B cell (primary cell): Measurements from ENCODE around the gene AUTS2. TPM values are rescaled to one million over a fixed set of nuclear protein-coding genes. Genes with fewer than 3 reads are reported as not detected.

Experiments
- ATAC-seq: fragments of 200-7000 bp; cut with Tn5 transposase; one replicate; pipeline ENCODE4 v1.10.0; 2021; ENCODE audit warnings: low read depth, mild to moderate bottlenecking, moderate number of reproducible peaks, moderate library complexity
- CTCF ChIA-PET: fragments of 350-600 bp; sonication (Branson Sonifier 250); formaldehyde crosslinking; loops from one replicate; lab custom pipeline; 2021; ENCODE audit warnings: antibody characterized with exemption, inconsistent platforms; lab: Charles Lee
- POLR2A ChIA-PET: fragments of 350-600 bp; sonication (Branson Sonifier 250); formaldehyde crosslinking; loops from one replicate; lab custom pipeline; 2021; ENCODE audit warnings: antibody characterized with exemption; lab: Charles Lee
- DNase-seq: peaks from one replicate; pipeline ENCODE4 v3.0.0; 2013
- H2AFZ ChIP-seq: 2 replicates; pipeline ENCODE4 v1.6.1; 2012; ENCODE audit warnings: mild to moderate bottlenecking, low read depth, low read length; ENCODE audit not compliant: insufficient read depth, poor library complexity, severe bottlenecking
- H3K27ac ChIP-seq, 2 donors: 1 replicate in 1 of 2; 2 replicates in 1 of 2; pipeline ENCODE4 v1.5.1; 2012 to 2013; ENCODE audit warnings: low read length in 2 of 2, mild to moderate bottlenecking in 2 of 2, moderate library complexity in 1 of 2
- H3K27me3 ChIP-seq, 4 experiments: fragments of 200-600 bp in 1 of 4; sonication (generic) in 1 of 4; replicated peaks in 1 of 4; 1 replicate in 2 of 4; 2 replicates in 2 of 4; pipeline versions ENCODE4 v1.6.1 to v1.7.0; 2013 to 2016; ENCODE audit warnings: low read length in 3 of 4, mild to moderate bottlenecking in 2 of 4, mixed read lengths in 1 of 4, moderate library complexity in 1 of 4; ENCODE audit not compliant: insufficient read depth in 4 of 4, control insufficient read depth in 3 of 4; ENCODE audit errors: control extremely low read depth in 1 of 4
- H3K36me3 ChIP-seq, 2 experiments: replicated peaks in 1 of 2; 1 replicate in 1 of 2; 2 replicates in 1 of 2; pipeline versions ENCODE4 v1.6.1 to v1.7.1; 2013; ENCODE audit warnings: low read length in 1 of 2; ENCODE audit not compliant: insufficient read depth in 2 of 2, control insufficient read depth in 1 of 2; ENCODE audit errors: control extremely low read depth in 1 of 2, extremely low read depth in 1 of 2
- H3K4me1 ChIP-seq, 2 donors: fragments of 200-600 bp in 1 of 2; sonication (generic) in 1 of 2; 1 replicate in 1 of 2; 2 replicates in 1 of 2; pipeline versions ENCODE4 v1.5.1 to v1.6.1; 2013 to 2017; ENCODE audit warnings: low read length in 2 of 2; ENCODE audit not compliant: control insufficient read depth in 2 of 2, insufficient read depth in 2 of 2
- H3K4me2 ChIP-seq: replicated peaks from 2 replicates; pipeline ENCODE3; 2012; ENCODE audit warnings: mild to moderate bottlenecking, low read depth, low read length; ENCODE audit not compliant: poor library complexity, severe bottlenecking
- H3K4me3 ChIP-seq, 5 experiments: fragments of 200-600 bp in 1 of 5; sonication (generic) in 1 of 5; 1 replicate in 3 of 5; 2 replicates in 2 of 5; pipeline versions ENCODE4 v1.5.1 to v1.7.0; 2011 to 2016; ENCODE audit warnings: low read length in 4 of 5, mild to moderate bottlenecking in 4 of 5, low read depth in 2 of 5, control low read depth in 1 of 5, moderate library complexity in 1 of 5; ENCODE audit not compliant: insufficient read depth in 1 of 5; ENCODE audit errors: control extremely low read depth in 1 of 5, extremely low read depth in 1 of 5
- H3K79me2 ChIP-seq: fragments of 200-600 bp; sonication (generic); one replicate; pipeline ENCODE4 v1.6.0; 2016; ENCODE audit warnings: low read length; ENCODE audit not compliant: control insufficient read depth, insufficient read depth
- H3K9ac ChIP-seq: fragments of 200-600 bp; sonication (generic); 2 replicates; pipeline ENCODE4 v1.6.1; 2017; ENCODE audit warnings: mild to moderate bottlenecking, low read length, moderate library complexity
- H3K9me3 ChIP-seq, 3 donors: one replicate each; pipeline versions ENCODE4 v1.6.1 to v1.7.1; 2013; ENCODE audit warnings: low read length in 2 of 3; ENCODE audit not compliant: control insufficient read depth in 2 of 3, insufficient read depth in 1 of 3; ENCODE audit errors: control extremely low read depth in 1 of 3
- H4K20me1 ChIP-seq: 2 replicates; pipeline ENCODE4 v1.6.0; 2012; ENCODE audit warnings: mild to moderate bottlenecking, low read length; ENCODE audit not compliant: insufficient read depth, control insufficient read depth, poor library complexity, severe bottlenecking
- H3K27ac Mint-ChIP-seq: one replicate; pipeline ENCODE4 v1.8.0; 2021; ENCODE audit warnings: mixed read lengths
- H3K27me3 Mint-ChIP-seq: one replicate; pipeline ENCODE4 v1.8.0; 2021; ENCODE audit warnings: mixed read lengths
- H3K4me1 Mint-ChIP-seq: one replicate; pipeline ENCODE4 v1.8.0; 2021; ENCODE audit warnings: mixed read lengths
- H3K4me3 Mint-ChIP-seq: one replicate; pipeline ENCODE4 v1.8.0; 2021; ENCODE audit warnings: mixed read lengths
- H3K9me3 Mint-ChIP-seq: one replicate; pipeline ENCODE4 v1.8.0; 2022; ENCODE audit warnings: mixed read lengths; ENCODE audit not compliant: insufficient read depth
- EZH2 ChIP-seq: IDR thresholded peaks from 2 replicates; pipeline ENCODE4 v1.6.1; 2012; ENCODE audit warnings: borderline replicate concordance, low read depth, mild to moderate bottlenecking, moderate library complexity, low read length; ENCODE audit not compliant: insufficient read depth, poor library complexity, severe bottlenecking
- WGBS: methylation state at CpG from one replicate; pipeline ENCODE4 v1.1.5; 2013; ENCODE audit warnings: missing lambda C conversion rate; ENCODE audit not compliant: insufficient coverage; 5-methylcytosine and 5-hydroxymethylcytosine counted together
- intact Hi-C: fragments of 100-400 bp; cut with micrococcal nuclease; formaldehyde crosslinking; loops from one replicate; pipeline ENCODE4 v1.10.0; 2022
- polyA plus RNA-seq: library from polyadenylated mRNA; depleted of rRNA; stranded (reverse); fragments of >200 nt; gene quantifications from 2 replicates; pipeline ENCODE4 v1.2.3, GENCODE V29; 2012
- total RNA-seq, 2 donors: library from RNA; stranded (reverse); fragments of 120-200 nt in 1 of 2; gene quantifications; 1 replicate in 1 of 2; 2 replicates in 1 of 2; pipeline versions ENCODE4 v1.2.3 to v1.2.4, GENCODE V29; 2013 to 2022
- TF ChIP-seq, protein P1 (sequence below): fragments of 200-600 bp; IDR thresholded peaks from one replicate; pipeline ENCODE4 v1.8.0; 2022; ENCODE audit warnings: antibody characterized with exemption, mild to moderate bottlenecking

The AUTS2 gene
- total and polyA plus RNA-seq, 2 donors (not counting 1 experiment from before 2014, with no cell fraction given), result 22.3 to 35.0 TPM

- Histone ChIP-seq H3K36me3 (no peaks in the 10 kb centered on the region), H3K79me2 (no peaks in the 10 kb centered on the region), H3K9ac (no peak overlapping the region), H3K9me3 (no peaks in the 10 kb centered on the region), H3K27ac (no peak overlapping the region), H3K4me2 (no peak overlapping the region), H3K27me3 (no peaks in the 10 kb centered on the region), H4K20me1 (no peaks in the 10 kb centered on the region), H3K4me3 (no peak overlapping the region), H2AFZ (no peak overlapping the region), H3K4me1 (no peaks in the 10 kb centered on the region)
- 100% methylated on average over 2 of the region's 5 CpGs for WGBS
- Mint-ChIP-seq H3K4me1 (no peaks in the 10 kb centered on the region), H3K27me3 (no peaks in the 10 kb centered on the region), H3K4me3 (no peak overlapping the region), H3K27ac (no peak overlapping the region), H3K9me3 (no peaks in the 10 kb centered on the region)
- TF ChIP-seq, protein P1, sequence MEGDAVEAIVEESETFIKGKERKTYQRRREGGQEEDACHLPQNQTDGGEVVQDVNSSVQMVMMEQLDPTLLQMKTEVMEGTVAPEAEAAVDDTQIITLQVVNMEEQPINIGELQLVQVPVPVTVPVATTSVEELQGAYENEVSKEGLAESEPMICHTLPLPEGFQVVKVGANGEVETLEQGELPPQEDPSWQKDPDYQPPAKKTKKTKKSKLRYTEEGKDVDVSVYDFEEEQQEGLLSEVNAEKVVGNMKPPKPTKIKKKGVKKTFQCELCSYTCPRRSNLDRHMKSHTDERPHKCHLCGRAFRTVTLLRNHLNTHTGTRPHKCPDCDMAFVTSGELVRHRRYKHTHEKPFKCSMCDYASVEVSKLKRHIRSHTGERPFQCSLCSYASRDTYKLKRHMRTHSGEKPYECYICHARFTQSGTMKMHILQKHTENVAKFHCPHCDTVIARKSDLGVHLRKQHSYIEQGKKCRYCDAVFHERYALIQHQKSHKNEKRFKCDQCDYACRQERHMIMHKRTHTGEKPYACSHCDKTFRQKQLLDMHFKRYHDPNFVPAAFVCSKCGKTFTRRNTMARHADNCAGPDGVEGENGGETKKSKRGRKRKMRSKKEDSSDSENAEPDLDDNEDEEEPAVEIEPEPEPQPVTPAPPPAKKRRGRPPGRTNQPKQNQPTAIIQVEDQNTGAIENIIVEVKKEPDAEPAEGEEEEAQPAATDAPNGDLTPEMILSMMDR, result no peak
- TF ChIP-seq EZH2, result no peak
- ChIA-PET POLR2A (no interaction called here), CTCF (no interaction called here)
- no peak for DNase-seq
- intact Hi-C loops, result no loop called here
- no peak for ATAC-seq
Observed at GRCh38 chr7:70674571-70675010, 1076.3 kb downstream of the AUTS2 start.

DNA sequence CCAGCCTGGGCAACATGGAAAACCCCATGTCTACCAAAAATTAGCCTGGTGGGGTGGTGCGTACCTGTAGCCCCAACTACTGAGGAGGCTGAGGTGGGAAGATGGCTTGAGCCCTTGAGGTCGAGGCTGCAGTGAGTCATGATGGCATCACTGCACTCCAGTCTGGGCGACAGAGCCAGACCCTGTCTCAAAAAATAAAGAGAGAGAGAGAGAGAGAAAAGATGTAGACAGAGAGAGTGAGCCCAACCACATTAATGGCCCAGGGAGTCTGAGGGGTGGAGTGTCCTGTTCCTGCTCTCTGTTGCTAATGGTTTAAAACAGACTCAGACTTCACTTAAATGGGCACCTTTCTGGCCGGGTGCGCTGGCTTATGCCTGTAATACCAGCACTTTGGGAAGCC is 1078.0 kb downstream of the AUTS2 start:
- Histone ChIP-seq H3K27ac (no peak overlapping the region), H3K4me3 (no peak overlapping the region), H2AFZ (no peak overlapping the region), H3K9me3 (no peaks in the 10 kb centered on the region), H3K9ac (no peak overlapping the region), H4K20me1 (no peaks in the 10 kb centered on the region), H3K36me3 (no peaks in the 10 kb centered on the region), H3K4me1 (no peaks in the 10 kb centered on the region), H3K79me2 (no peaks in the 10 kb centered on the region), H3K27me3 (no peaks in the 10 kb centered on the region), H3K4me2 (no peak overlapping the region)
- no peaks in the 10 kb centered on the region for H3K27me3 Mint-ChIP-seq
- H3K4me1 Mint-ChIP-seq, result no peaks in the 10 kb centered on the region
- ChIA-PET CTCF (no interaction called here), POLR2A (no interaction called here)
- ATAC-seq (no peak), DNase-seq (no peak)
- H3K9me3 Mint-ChIP-seq, result no peaks in the 10 kb centered on the region
- no peak overlapping the region for H3K27ac Mint-ChIP-seq
- H3K4me3 Mint-ChIP-seq, result no peak overlapping the region
- intact Hi-C loops, result no loop called here
- TF ChIP-seq EZH2, result no peak
- TF ChIP-seq, protein P1, result no peak
- WGBS, result 91% methylated on average over 5 of the region's 5 CpGs
